Measurements from ENCODE around the gene ADAMTS3. TPM values are rescaled to one million over a fixed set of nuclear protein-coding genes. Genes with fewer than 3 reads are reported as not detected.

ADAMTS3 gene
- total and polyA plus RNA-seq, 2 donors (not counting 1 experiment from before 2014, with no cell fraction given): not detected

GRCh38 chr4:72375073-72375736, 193.8 kb downstream of the ADAMTS3 start:
- Histone ChIP-seq H3K9me3 (ENCODE audit: control extremely low read depth in 1 of 3, control insufficient read depth in 2 of 3, insufficient read depth in 1 of 3, low read length in 2 of 3) (no peaks in the 10 kb centered on the region), H3K4me2 (replicated peaks; ENCODE audit: low read depth, low read length, poor library complexity, severe bottlenecking) (no peak overlapping the region), H3K4me3 (ENCODE audit: control extremely low read depth in 1 of 5, extremely low read depth in 1 of 5, insufficient read depth in 1 of 5, low read depth in 2 of 5, low read length in 4 of 5) (no peak overlapping the region), H3K9ac (ENCODE audit: low read length) (no peak overlapping the region), H3K4me1 (ENCODE audit: control insufficient read depth in 2 of 2, insufficient read depth in 2 of 2, low read length in 2 of 2) (no peaks in the 10 kb centered on the region), H3K79me2 (ENCODE audit: control insufficient read depth, insufficient read depth, low read length) (no peaks in the 10 kb centered on the region), H3K27me3 (replicated peaks in 1 of 4; ENCODE audit: control extremely low read depth in 1 of 4, control insufficient read depth in 3 of 4, insufficient read depth in 4 of 4, low read length in 3 of 4) (no peaks in the 10 kb centered on the region), H4K20me1 (ENCODE audit: control insufficient read depth, insufficient read depth, low read length, poor library complexity, severe bottlenecking) (no peaks in the 10 kb centered on the region), H3K36me3 (replicated peaks in 1 of 2; ENCODE audit: control extremely low read depth in 1 of 2, control insufficient read depth in 1 of 2, extremely low read depth in 1 of 2, insufficient read depth in 2 of 2, low read length in 1 of 2) (no peaks in the 10 kb centered on the region), H3K27ac (ENCODE audit: low read length in 2 of 2) (no peak overlapping the region), H2AFZ (ENCODE audit: insufficient read depth, low read depth, low read length, poor library complexity, severe bottlenecking) (no peak overlapping the region)
- CTCF ChIA-PET: no interaction called here
- Mint-ChIP-seq H3K27me3 (no peaks in the 10 kb centered on the region), H3K27ac (no peak overlapping the region), H3K4me3 (no peak overlapping the region), H3K9me3 (ENCODE audit: insufficient read depth) (no peaks in the 10 kb centered on the region), H3K4me1 (no peaks in the 10 kb centered on the region)
- POLR2A ChIA-PET: no interaction called here
- TF ChIP-seq EZH2 (IDR thresholded peaks at IDR 0.05; ENCODE audit: borderline replicate concordance, insufficient read depth, low read depth, low read length, poor library complexity, severe bottlenecking): no peak
- TF ChIP-seq CTCF (IDR thresholded peaks at IDR 0.05): no peak
- ATAC-seq (ENCODE audit: low read depth): no peak
- no peak for DNase-seq
- intact Hi-C loops (cut with micrococcal nuclease): no loop called here
- WGBS (ENCODE audit: insufficient coverage): 43% methylated on average over 3 of the region's 4 CpGs

GRCh38 chr4:72374159-72374558, 194.9 kb downstream of the ADAMTS3 start:
- ChIA-PET POLR2A (no interaction called here), CTCF (no interaction called here)
- Mint-ChIP-seq H3K9me3 (ENCODE audit: insufficient read depth) (no peaks in the 10 kb centered on the region), H3K4me3 (no peak overlapping the region), H3K4me1 (no peaks in the 10 kb centered on the region), H3K27me3 (no peaks in the 10 kb centered on the region), H3K27ac (no peak overlapping the region)
- Histone ChIP-seq H3K27me3 (replicated peaks in 1 of 4; ENCODE audit: control extremely low read depth in 1 of 4, control insufficient read depth in 3 of 4, insufficient read depth in 4 of 4, low read length in 3 of 4) (no peaks in the 10 kb centered on the region), H3K4me2 (replicated peaks; ENCODE audit: low read depth, low read length, poor library complexity, severe bottlenecking) (no peak overlapping the region), H3K27ac (ENCODE audit: low read length in 2 of 2) (no peak overlapping the region), H3K9me3 (ENCODE audit: control extremely low read depth in 1 of 3, control insufficient read depth in 2 of 3, insufficient read depth in 1 of 3, low read length in 2 of 3) (no peaks in the 10 kb centered on the region), H2AFZ (ENCODE audit: insufficient read depth, low read depth, low read length, poor library complexity, severe bottlenecking) (no peak overlapping the region), H3K4me1 (ENCODE audit: control insufficient read depth in 2 of 2, insufficient read depth in 2 of 2, low read length in 2 of 2) (no peaks in the 10 kb centered on the region), H4K20me1 (ENCODE audit: control insufficient read depth, insufficient read depth, low read length, poor library complexity, severe bottlenecking) (no peaks in the 10 kb centered on the region), H3K79me2 (ENCODE audit: control insufficient read depth, insufficient read depth, low read length) (no peaks in the 10 kb centered on the region), H3K9ac (ENCODE audit: low read length) (no peak overlapping the region), H3K36me3 (replicated peaks in 1 of 2; ENCODE audit: control extremely low read depth in 1 of 2, control insufficient read depth in 1 of 2, extremely low read depth in 1 of 2, insufficient read depth in 2 of 2, low read length in 1 of 2) (no peaks in the 10 kb centered on the region), H3K4me3 (ENCODE audit: control extremely low read depth in 1 of 5, extremely low read depth in 1 of 5, insufficient read depth in 1 of 5, low read depth in 2 of 5, low read length in 4 of 5) (no peak overlapping the region)
- no peak for DNase-seq
- no CpG with 5 or more reads among the region's 1 CpG for WGBS (ENCODE audit: insufficient coverage)
- intact Hi-C loops (cut with micrococcal nuclease): no loop called here
- no peak for ATAC-seq (ENCODE audit: low read depth)
- TF ChIP-seq EZH2 (IDR thresholded peaks at IDR 0.05; ENCODE audit: borderline replicate concordance, insufficient read depth, low read depth, low read length, poor library complexity, severe bottlenecking) (no peak), CTCF (IDR thresholded peaks at IDR 0.05) (no peak)
